Ishikawa (cell line): ENCODE data around the gene APOA5.

ENCODE experiments used
- CEBPB ChIP-seq: IDR thresholded peaks from 2 replicates; pipeline ENCODE4 v1.6.1; 2012
- CREB1 ChIP-seq: IDR thresholded peaks from 2 replicates; pipeline ENCODE4 v1.6.1; 2012; ENCODE audit warnings: low read depth
- EGR1 ChIP-seq: IDR thresholded peaks from 2 replicates; pipeline ENCODE4 v1.6.1; 2012
- EP300 ChIP-seq: IDR thresholded peaks from 2 replicates; pipeline ENCODE4 v1.6.1; 2012; ENCODE audit warnings: borderline replicate concordance
- FOXM1 ChIP-seq: IDR thresholded peaks from 2 replicates; pipeline ENCODE4 v1.6.1; 2012; ENCODE audit warnings: low read depth, borderline replicate concordance
- MAX ChIP-seq: IDR thresholded peaks from 2 replicates; pipeline ENCODE4 v1.6.1; 2012
- NFIC ChIP-seq: IDR thresholded peaks from 2 replicates; pipeline ENCODE4 v1.6.1; 2012
- RAD21 ChIP-seq: IDR thresholded peaks from 2 replicates; pipeline ENCODE4 v1.6.1; 2012; ENCODE audit warnings: low read depth
- REST ChIP-seq: IDR thresholded peaks from 2 replicates; pipeline ENCODE4 v1.6.1; 2012; ENCODE audit warnings: low read depth, mild to moderate bottlenecking
- TAF1 ChIP-seq: IDR thresholded peaks from 2 replicates; pipeline ENCODE4 v1.6.1; 2012; ENCODE audit warnings: low read depth, mild to moderate bottlenecking
- TCF12 ChIP-seq: IDR thresholded peaks from 2 replicates; pipeline ENCODE4 v1.6.1; 2012; ENCODE audit warnings: low read depth
- TEAD4 ChIP-seq: IDR thresholded peaks from 2 replicates; pipeline ENCODE4 v1.6.1; 2012
- USF1 ChIP-seq: IDR thresholded peaks from 2 replicates; pipeline ENCODE4 v1.6.1; 2012
- YY1 ChIP-seq: IDR thresholded peaks from 2 replicates; pipeline ENCODE4 v1.6.1; 2012; ENCODE audit warnings: low read depth
- ZBTB7A ChIP-seq: IDR thresholded peaks from 2 replicates; pipeline ENCODE4 v1.6.1; 2012; ENCODE audit warnings: low read depth

Gene APOA5

GRCh38 chr11:116835791-116836631, 44.3 kb upstream of the APOA5 start:
- TF ChIP-seq EP300 (no peak), TCF12 (peak; percentile 53), FOXM1 (no peak), TEAD4 (peak; percentile 10; the same call in 1 of the 2 replicates), YY1 (no peak), ZBTB7A (peak; percentile 42; the same call in 1 of the 2 replicates), RAD21 (peak; percentile 72), NFIC (peak; percentile 79), CEBPB (no peak), EGR1 (no peak), TAF1 (no peak), CREB1 (no peak), MAX (peak; percentile 96), USF1 (peak; percentile 57), REST (no peak)

GRCh38 chr11:116835042-116835772, 43.5 kb upstream of the APOA5 start:
- TF ChIP-seq CREB1 = no peak
- no peak for TF ChIP-seq FOXM1
- TF ChIP-seq ZBTB7A = no peak
- TF ChIP-seq EP300 = no peak
- no peak for TF ChIP-seq TEAD4
- no peak for TF ChIP-seq TCF12
- no peak for TF ChIP-seq CEBPB
- TF ChIP-seq YY1 = no peak
- TF ChIP-seq NFIC = no peak
- no peak for TF ChIP-seq USF1
- no peak for TF ChIP-seq MAX
- TF ChIP-seq RAD21 = no peak
- no peak for TF ChIP-seq TAF1
- TF ChIP-seq EGR1 = no peak
- TF ChIP-seq REST = no peak

GRCh38 chr11:116833816-116834534, 42.3 kb upstream of the APOA5 start:
- no peak for TF ChIP-seq REST
- TF ChIP-seq FOXM1 = no peak
- TF ChIP-seq YY1 = no peak
- TF ChIP-seq TCF12 = no peak
- TF ChIP-seq TAF1 = no peak
- no peak for TF ChIP-seq CREB1
- TF ChIP-seq ZBTB7A = no peak
- TF ChIP-seq MAX = no peak
- no peak for TF ChIP-seq USF1
- no peak for TF ChIP-seq CEBPB
- no peak for TF ChIP-seq RAD21
- no peak for TF ChIP-seq EGR1
